Keratinocyte (primary cell): ENCODE results near the gene UBASH3B.

ENCODE experiments used
- EZH2 ChIP-seq: IDR thresholded peaks from one replicate; pipeline ENCODE4 v1.6.1; 2012; ENCODE audit warnings: inconsistent platforms, mild to moderate bottlenecking, low read length, moderate library complexity
- TF ChIP-seq, protein P1 (sequence below), 3 experiments: IDR thresholded peaks in 1 of 3; conservative IDR thresholded peaks in 1 of 3; optimal IDR thresholded peaks in 1 of 3; 2 replicates in 2 of 3; 3 replicates in 1 of 3; pipeline versions ENCODE3 to v1.5.1; 2011; ENCODE audit warnings: low read length in 3 of 3, mild to moderate bottlenecking in 3 of 3, moderate library complexity in 2 of 3, control low read depth in 1 of 3, inconsistent platforms in 1 of 3; ENCODE audit not compliant: insufficient read depth in 2 of 3; ENCODE audit errors: extremely low read depth in 1 of 3

DNA sequence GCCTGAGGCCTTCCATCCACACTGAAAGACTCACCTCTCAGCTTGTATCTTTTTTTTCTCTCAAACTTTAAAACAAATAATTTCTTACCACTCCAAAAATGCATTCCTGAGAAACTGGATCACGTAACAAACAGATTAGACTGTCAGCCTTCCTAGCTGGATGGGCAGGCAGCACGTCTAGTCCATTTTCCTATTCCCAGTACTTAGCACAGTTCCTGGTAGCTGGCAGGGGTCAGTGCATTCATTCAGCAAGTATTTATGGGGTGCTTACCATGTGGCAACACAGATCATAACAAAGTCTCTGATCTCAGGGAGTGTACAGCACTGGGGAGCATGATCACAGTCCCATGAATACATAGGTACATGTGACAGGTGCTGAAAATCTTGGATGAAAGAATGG, 89.6 kb downstream of the UBASH3B start:
- TF ChIP-seq, protein P1, sequence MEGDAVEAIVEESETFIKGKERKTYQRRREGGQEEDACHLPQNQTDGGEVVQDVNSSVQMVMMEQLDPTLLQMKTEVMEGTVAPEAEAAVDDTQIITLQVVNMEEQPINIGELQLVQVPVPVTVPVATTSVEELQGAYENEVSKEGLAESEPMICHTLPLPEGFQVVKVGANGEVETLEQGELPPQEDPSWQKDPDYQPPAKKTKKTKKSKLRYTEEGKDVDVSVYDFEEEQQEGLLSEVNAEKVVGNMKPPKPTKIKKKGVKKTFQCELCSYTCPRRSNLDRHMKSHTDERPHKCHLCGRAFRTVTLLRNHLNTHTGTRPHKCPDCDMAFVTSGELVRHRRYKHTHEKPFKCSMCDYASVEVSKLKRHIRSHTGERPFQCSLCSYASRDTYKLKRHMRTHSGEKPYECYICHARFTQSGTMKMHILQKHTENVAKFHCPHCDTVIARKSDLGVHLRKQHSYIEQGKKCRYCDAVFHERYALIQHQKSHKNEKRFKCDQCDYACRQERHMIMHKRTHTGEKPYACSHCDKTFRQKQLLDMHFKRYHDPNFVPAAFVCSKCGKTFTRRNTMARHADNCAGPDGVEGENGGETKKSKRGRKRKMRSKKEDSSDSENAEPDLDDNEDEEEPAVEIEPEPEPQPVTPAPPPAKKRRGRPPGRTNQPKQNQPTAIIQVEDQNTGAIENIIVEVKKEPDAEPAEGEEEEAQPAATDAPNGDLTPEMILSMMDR (optimal IDR thresholded peaks at IDR 0.05 in 1 of 3, IDR thresholded peaks at IDR 0.05 in 1 of 3, conservative IDR thresholded peaks at IDR 0.05 in 1 of 3; ENCODE audit: extremely low read depth in 1 of 3, insufficient read depth in 2 of 3, low read length in 3 of 3): no peak
- no peak for TF ChIP-seq EZH2
